Esophagus (tissue), 2 donors: ENCODE data around the gene HKDC1. TPM values are rescaled to one million over a fixed set of nuclear protein-coding genes. Genes with fewer than 3 reads are reported as not detected.
"Not testable (repeated sequence)": the region's sequence is repeated elsewhere in the genome, so short reads cannot be mapped to it uniquely, and the experiment has no call there.

Experiments used
- H3K27ac ChIP-seq, 2 donors: one replicate each; pipeline ENCODE4 v1.5.1; 2013; ENCODE audit warnings: low read depth in 2 of 2, mild to moderate bottlenecking in 2 of 2, inconsistent platforms in 1 of 2, low read length in 1 of 2, moderate library complexity in 1 of 2
- H3K27me3 ChIP-seq, 2 donors: one replicate each; pipeline ENCODE4 v1.6.1; 2013; ENCODE audit warnings: low read length in 2 of 2, control low read depth in 1 of 2, mild to moderate bottlenecking in 1 of 2; ENCODE audit not compliant: insufficient read depth in 2 of 2, control insufficient read depth in 1 of 2
- H3K36me3 ChIP-seq, 2 donors: one replicate each; pipeline ENCODE4 v1.6.1; 2013; ENCODE audit warnings: low read length in 1 of 2; ENCODE audit not compliant: control insufficient read depth in 2 of 2, insufficient read depth in 2 of 2
- H3K4me1 ChIP-seq, 2 donors: one replicate each; pipeline ENCODE4 v1.6.1; 2013; ENCODE audit warnings: low read length in 1 of 2; ENCODE audit not compliant: control insufficient read depth in 2 of 2, insufficient read depth in 2 of 2
- H3K4me3 ChIP-seq, 2 donors: one replicate each; pipeline ENCODE4 v1.5.1; 2013; ENCODE audit warnings: low read length in 2 of 2, mild to moderate bottlenecking in 2 of 2, low read depth in 1 of 2, moderate library complexity in 1 of 2
- H3K9me3 ChIP-seq, 2 donors: one replicate each; pipeline ENCODE4 v1.6.1; 2013; ENCODE audit warnings: mild to moderate bottlenecking in 2 of 2, low read depth in 1 of 2, low read length in 1 of 2, moderate library complexity in 1 of 2; ENCODE audit not compliant: control insufficient read depth in 2 of 2, insufficient read depth in 1 of 2
- WGBS, 2 donors: extraction: QIAGEN DNeasy Blood & Tissue Kit; methylation state at CpG; one replicate each; pipeline ENCODE4 v1.1.7; 2013; 5-methylcytosine and 5-hydroxymethylcytosine counted together
- polyA plus RNA-seq, 2 donors: library from polyadenylated mRNA; stranded (reverse); fragments of 200-250 nt; gene quantifications; one replicate each; pipeline ENCODE4 v1.2.3, GENCODE V29; 2013
- donor health status: healthy with polysubstance abuse.
- donor health status: Bipolar disorder and iron deficiency.

The HKDC1 gene
- polyA plus RNA-seq = under 1 TPM; 0.12 TPM

GRCh38 chr10:69220041-69220451, at the start of gene HKDC1:
HKDC1 (plus strand) TSS chr10:69220332; CDS start chr10:69220436, 104 bp downstream.
- Histone ChIP-seq H3K27ac (no peak within 1 kb of the TSS), H3K4me1 (peaks cover 0 to 3% of the 10 kb centered on the region in 2 donors), H3K4me3 (no peak within 1 kb of the TSS), H3K9me3 (no peaks in the 10 kb centered on the region), H3K36me3 (no peaks in the 10 kb centered on the region), H3K27me3 (no peaks in the 10 kb centered on the region)
- WGBS, 2 donors = 61 to 64% methylated on average over 8 of the region's 8 CpGs

DNA sequence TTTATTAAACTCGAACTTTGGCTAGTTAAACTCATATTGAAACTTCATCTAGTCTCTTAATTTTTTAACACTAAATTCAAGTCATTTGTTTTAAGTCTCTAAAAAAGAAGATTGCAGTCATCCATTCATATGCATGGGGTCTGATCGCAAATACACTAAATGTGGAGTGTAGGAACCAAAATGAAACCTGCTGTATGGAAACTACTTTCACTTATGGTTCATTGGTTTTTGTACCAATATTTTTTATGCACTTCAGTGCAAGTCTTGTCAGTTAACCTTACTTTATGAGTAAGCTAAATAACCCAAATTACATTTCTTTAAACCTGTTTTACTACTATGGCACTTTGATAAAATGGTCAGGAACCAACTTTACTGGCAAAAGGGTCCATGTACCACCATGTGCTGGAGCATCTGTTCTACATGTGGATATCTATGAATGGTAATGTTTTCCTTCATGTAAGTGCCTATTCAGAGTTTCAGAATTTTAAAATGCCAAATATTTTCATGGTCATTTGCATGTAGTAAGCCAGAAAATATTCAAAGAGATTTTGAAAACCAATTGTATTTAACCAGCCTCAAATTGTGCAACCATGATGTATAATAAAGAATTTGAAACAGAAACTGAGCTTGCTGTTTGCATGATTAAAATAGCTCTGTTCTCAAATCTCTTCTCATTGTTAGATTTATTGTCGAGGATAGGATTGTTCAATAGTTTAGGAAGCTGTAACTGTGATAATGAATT, 47.7 kb upstream of the HKDC1 start:
- WGBS, 2 donors = 81 to 82% methylated on average over 3 of the region's 3 CpGs
- no peak overlapping the region for H3K27ac ChIP-seq
- no peaks in the 10 kb centered on the region for H3K27me3 ChIP-seq
- H3K36me3 ChIP-seq = peaks cover 5 to 7% of the 10 kb centered on the region in 2 donors
- no peaks in the 10 kb centered on the region for H3K9me3 ChIP-seq
- no peaks in the 10 kb centered on the region for H3K4me1 ChIP-seq
- H3K4me3 ChIP-seq = no peak overlapping the region

GRCh38 chr10:69175326-69175725, 44.8 kb upstream of the HKDC1 start:
- 85 to 93% methylated on average over 4 of the region's 4 CpGs for WGBS, 2 donors
- H3K4me1 ChIP-seq, H3K27ac ChIP-seq: not testable (repeated sequence)

GRCh38 chr10:69176823-69177222, 43.3 kb upstream of the HKDC1 start:
- H3K4me1 ChIP-seq = no peaks in the 10 kb centered on the region
- no peak overlapping the region for H3K27ac ChIP-seq
- H3K36me3 ChIP-seq = peaks cover 2 to 7% of the 10 kb centered on the region in 2 donors
- 83 to 84% methylated on average over 2 of the region's 2 CpGs for WGBS, 2 donors
- H3K4me3 ChIP-seq = no peak overlapping the region
- no peaks in the 10 kb centered on the region for H3K9me3 ChIP-seq
- H3K27me3 ChIP-seq = no peaks in the 10 kb centered on the region

More at GRCh38 chr10:69175326-69175725, 44.8 kb upstream of the HKDC1 start:
- H3K36me3 ChIP-seq, H3K4me3 ChIP-seq, H3K27me3 ChIP-seq, H3K9me3 ChIP-seq: not testable (repeated sequence)

GRCh38 chr10:69179089-69179742, 40.9 kb upstream of the HKDC1 start:
- H3K4me3 ChIP-seq = peak overlapping the region; percentile 92 to 94
- H3K27ac ChIP-seq = peak overlapping the region; percentile 61 to 71
- H3K36me3 ChIP-seq = peaks cover 0 to 4% of the 10 kb centered on the region in 2 donors
- H3K27me3 ChIP-seq = no peaks in the 10 kb centered on the region
- 31 to 33% methylated on average over 21 of the region's 21 CpGs for WGBS, 2 donors
- H3K4me1 ChIP-seq = no peaks in the 10 kb centered on the region
- H3K9me3 ChIP-seq = no peaks in the 10 kb centered on the region

GRCh38 chr10:69179743-69180524, 40.2 kb upstream of the HKDC1 start, which contains the start of gene SUPV3L1:
SUPV3L1 (plus strand) TSS chr10:69180234; CDS start chr10:69180292, 58 bp downstream.
- H3K27me3 ChIP-seq = no peaks in the 10 kb centered on the region

GRCh38 chr10:69180525-69181204, 39.5 kb upstream of the HKDC1 start:
- Histone ChIP-seq H3K27ac (peak overlapping the region; percentile 83 to 91), H3K9me3 (no peaks in the 10 kb centered on the region), H3K27me3 (no peaks in the 10 kb centered on the region), H3K4me1 (no peaks in the 10 kb centered on the region), H3K36me3 (peaks cover 0 to 4% of the 10 kb centered on the region in 2 donors), H3K4me3 (peak overlapping the region; percentile 92 to 94)
- 2 to 3% methylated on average over 29 of the region's 29 CpGs for WGBS, 2 donors

More at GRCh38 chr10:69179743-69180524, 40.2 kb upstream of the HKDC1 start, which contains the start of gene SUPV3L1:
- H3K27ac ChIP-seq = peak within 1 kb of the TSS; percentile 83 to 91
- 0 to 1% methylated on average over 44 of the region's 44 CpGs for WGBS, 2 donors
- H3K4me3 ChIP-seq = peak within 1 kb of the TSS; percentile 92 to 94
- H3K9me3 ChIP-seq = no peaks in the 10 kb centered on the region
- no peaks in the 10 kb centered on the region for H3K4me1 ChIP-seq
- peaks cover 0 to 4% of the 10 kb centered on the region in 2 donors for H3K36me3 ChIP-seq

GRCh38 chr10:69181433-69181832, 38.7 kb upstream of the HKDC1 start:
- Histone ChIP-seq H3K9me3 (no peaks in the 10 kb centered on the region), H3K36me3 (peaks cover 0 to 7% of the 10 kb centered on the region in 2 donors), H3K27ac (no peak overlapping the region), H3K4me1 (no peaks in the 10 kb centered on the region), H3K4me3 (peak overlapping the region in 1 of 2 donors; percentile 92), H3K27me3 (no peaks in the 10 kb centered on the region)
- WGBS, 2 donors = 40 to 45% methylated on average over 1 of the region's 1 CpG

DNA sequence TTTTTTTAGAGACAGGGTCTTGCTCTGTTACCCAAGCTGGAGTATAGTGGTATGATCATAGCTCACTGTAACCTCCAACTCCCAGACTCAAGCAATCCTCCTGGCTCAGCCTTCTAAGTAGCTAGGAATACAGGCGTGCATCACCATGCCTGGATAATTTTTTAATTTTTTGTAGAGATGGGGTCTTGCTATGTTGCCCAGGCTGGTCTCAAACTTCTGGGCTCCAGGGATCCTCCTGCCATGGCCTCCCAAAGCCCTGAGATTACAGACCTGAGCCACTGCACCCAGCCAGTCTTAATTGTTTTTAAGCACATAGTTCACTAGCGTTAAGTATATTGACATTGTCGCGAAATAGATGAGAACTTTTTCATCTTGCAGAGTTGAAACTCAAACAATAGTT, 38.1 kb upstream of the HKDC1 start:
- Histone ChIP-seq H3K4me3 (no peak overlapping the region), H3K27ac (no peak overlapping the region), H3K36me3 (peaks cover 5 to 7% of the 10 kb centered on the region in 2 donors), H3K9me3 (no peaks in the 10 kb centered on the region), H3K27me3 (no peaks in the 10 kb centered on the region), H3K4me1 (no peaks in the 10 kb centered on the region)
- 85 to 88% methylated on average over 4 of the region's 4 CpGs for WGBS, 2 donors
